Measurements from ENCODE around the gene KRT39.
A peak's percentile ranks its signal among the peaks of the same experiment; 100 is the strongest.

The KRT39 gene

DNA sequence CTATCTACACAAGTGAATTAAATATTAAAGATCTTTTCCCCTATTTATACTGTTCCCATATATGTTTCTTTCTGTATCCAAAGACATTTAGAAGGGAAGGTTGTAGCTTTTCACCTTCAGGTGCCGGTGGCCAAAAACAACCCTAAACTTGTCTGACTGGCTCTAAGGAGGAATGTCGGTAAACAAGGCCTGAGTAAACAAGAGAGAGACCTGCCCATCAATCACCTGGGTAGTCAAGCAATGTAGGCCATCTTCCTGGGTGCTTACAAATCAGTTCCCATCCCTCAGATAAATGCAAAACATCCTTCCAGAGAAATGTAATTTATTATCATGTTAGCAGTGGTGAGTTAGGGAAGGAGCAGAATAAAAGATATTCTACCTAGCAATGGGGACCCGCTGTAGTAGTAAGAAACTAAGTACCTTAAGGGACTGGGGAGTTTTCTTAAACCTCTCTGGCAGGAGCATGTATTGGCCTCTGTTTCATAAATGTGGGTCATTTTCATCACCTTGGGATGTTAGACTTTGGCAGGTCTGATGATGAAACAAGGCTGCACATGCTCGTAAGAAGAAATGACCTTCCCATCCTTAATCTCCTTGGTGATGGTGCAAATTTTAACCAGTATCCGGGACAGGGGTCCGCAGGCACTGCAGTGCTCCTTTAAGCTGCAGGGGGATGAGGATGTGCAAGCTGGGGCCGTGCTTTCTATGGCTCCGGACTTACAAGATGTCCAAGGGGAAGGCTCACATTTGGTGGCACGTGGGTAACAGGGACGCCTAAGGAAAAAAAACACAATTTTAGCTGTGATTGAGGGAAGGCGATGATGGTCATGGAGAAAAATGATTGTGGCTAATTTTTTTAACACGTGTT is 8.4 kb downstream of the KRT39 start:
- peaks cover 4% of the 10 kb centered on the region for H3K4me1 Mint-ChIP-seq
- no peaks in the 10 kb centered on the region for H3K9me3 Mint-ChIP-seq
- no peak overlapping the region for H3K27ac Mint-ChIP-seq
- no peak overlapping the region for H3K4me3 Mint-ChIP-seq
- DNase-seq (ENCODE audit: low spot score in 2 of 2) (no peak), ATAC-seq (no peak)
- H3K36me3 Mint-ChIP-seq = no peaks in the 10 kb centered on the region

DNA sequence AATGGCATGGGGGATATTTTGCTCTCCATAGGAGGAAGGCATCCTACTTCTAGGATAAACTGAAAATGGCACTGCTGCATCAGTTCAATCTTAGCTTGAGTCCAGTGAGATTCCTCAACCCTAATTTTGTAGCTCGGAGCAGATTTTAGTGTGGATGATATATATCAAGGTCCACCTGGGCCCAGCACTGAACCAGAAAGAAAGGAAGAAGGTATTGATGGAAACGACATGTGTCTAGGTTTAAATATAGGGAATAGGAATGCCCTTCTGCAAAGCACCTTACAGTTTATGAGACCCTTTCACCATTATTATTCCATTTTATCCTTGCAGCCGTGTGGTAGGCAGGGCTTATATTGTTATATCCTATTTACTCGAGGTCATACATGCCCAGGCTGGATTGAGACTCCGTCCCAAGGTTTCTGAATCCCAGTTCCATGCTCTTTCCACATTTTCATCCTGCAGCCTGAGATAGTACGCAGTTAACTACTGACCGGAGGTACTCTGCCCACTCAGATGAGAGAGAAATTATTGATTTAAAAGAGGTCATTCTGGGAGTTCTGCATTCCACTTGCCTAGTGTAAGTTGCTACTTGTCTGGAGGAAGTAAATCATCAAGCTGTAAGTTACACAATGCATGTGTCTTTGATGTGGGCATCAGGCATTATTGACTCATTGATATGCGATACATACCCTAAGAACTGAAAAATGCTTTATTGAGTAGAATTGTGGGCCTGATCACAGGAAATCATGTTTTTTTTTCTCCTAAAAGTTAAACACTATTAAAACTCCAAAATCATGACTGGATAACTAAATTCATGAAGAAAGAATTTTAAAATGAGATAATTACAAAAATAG is 10.1 kb downstream of the KRT39 start:
- H3K9me3 Mint-ChIP-seq = no peaks in the 10 kb centered on the region
- DNase-seq (ENCODE audit: low spot score in 2 of 2) (no peak), ATAC-seq (no peak)
- H3K27ac Mint-ChIP-seq = no peak overlapping the region
- H3K4me1 Mint-ChIP-seq = peaks cover 4% of the 10 kb centered on the region
- no peak overlapping the region for H3K4me3 Mint-ChIP-seq
- H3K36me3 Mint-ChIP-seq = no peaks in the 10 kb centered on the region

DNA sequence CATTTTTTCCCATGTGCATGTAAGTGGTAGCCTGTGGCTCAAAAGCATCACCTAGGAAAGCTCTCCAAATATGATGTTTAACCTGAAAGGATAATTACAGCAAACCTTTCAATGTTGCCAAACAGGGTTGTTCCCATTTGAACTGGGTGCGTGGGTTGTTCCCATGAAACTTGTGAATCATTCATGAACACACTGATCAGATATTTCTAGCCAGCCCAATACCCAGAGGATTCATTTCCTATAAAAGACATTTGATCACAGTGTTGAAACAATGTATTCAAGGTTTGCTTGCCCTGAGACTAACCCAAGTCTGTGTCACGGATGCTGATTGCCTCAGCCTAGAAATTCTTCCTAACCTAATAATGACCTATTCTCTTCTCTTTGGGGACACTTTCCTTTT is 12.9 kb downstream of the KRT39 start:
- DNase-seq (ENCODE audit: low spot score in 2 of 2) (no peak), ATAC-seq (no peak)
- Mint-ChIP-seq H3K4me1 (no peaks in the 10 kb centered on the region), H3K36me3 (no peaks in the 10 kb centered on the region), H3K4me3 (no peak overlapping the region), H3K9me3 (no peaks in the 10 kb centered on the region), H3K27ac (no peak overlapping the region)

- Mint-ChIP-seq H3K9me3 (no peaks in the 10 kb centered on the region), H3K36me3 (no peaks in the 10 kb centered on the region), H3K4me3 (no peak overlapping the region), H3K4me1 (no peaks in the 10 kb centered on the region), H3K27ac (no peak overlapping the region)
- no peak for ATAC-seq
- no peak for DNase-seq (ENCODE audit: low spot score in 2 of 2)
These were observed 14.1 kb downstream of the KRT39 start for GRCh38 chr17:40952661-40953060.

- no peak overlapping the region for H3K27ac Mint-ChIP-seq
- no peaks in the 10 kb centered on the region for H3K36me3 Mint-ChIP-seq
- no peak overlapping the region for H3K4me3 Mint-ChIP-seq
- ATAC-seq = no peak
- DNase-seq (ENCODE audit: low spot score in 2 of 2) = no peak
- H3K9me3 Mint-ChIP-seq = no peaks in the 10 kb centered on the region
- H3K4me1 Mint-ChIP-seq = no peaks in the 10 kb centered on the region
These were observed 14.6 kb downstream of the KRT39 start for GRCh38 chr17:40952154-40952553.

GRCh38 chr17:40951011-40951622 is 15.6 kb downstream of the KRT39 start:
- no peaks in the 10 kb centered on the region for H3K9me3 Mint-ChIP-seq
- H3K4me1 Mint-ChIP-seq = no peaks in the 10 kb centered on the region
- H3K4me3 Mint-ChIP-seq = no peak overlapping the region
- no peak overlapping the region for H3K27ac Mint-ChIP-seq
- ATAC-seq (no peak), DNase-seq (ENCODE audit: low spot score in 2 of 2) (no peak)
- no peaks in the 10 kb centered on the region for H3K36me3 Mint-ChIP-seq

GRCh38 chr17:40950176-40950575 is 16.6 kb downstream of the KRT39 start:
- no peaks in the 10 kb centered on the region for H3K36me3 Mint-ChIP-seq
- H3K4me1 Mint-ChIP-seq = no peaks in the 10 kb centered on the region
- no peak overlapping the region for H3K4me3 Mint-ChIP-seq
- no peak for DNase-seq (ENCODE audit: low spot score in 2 of 2)
- no peak for ATAC-seq
- no peaks in the 10 kb centered on the region for H3K9me3 Mint-ChIP-seq
- H3K27ac Mint-ChIP-seq = no peak overlapping the region

DNA sequence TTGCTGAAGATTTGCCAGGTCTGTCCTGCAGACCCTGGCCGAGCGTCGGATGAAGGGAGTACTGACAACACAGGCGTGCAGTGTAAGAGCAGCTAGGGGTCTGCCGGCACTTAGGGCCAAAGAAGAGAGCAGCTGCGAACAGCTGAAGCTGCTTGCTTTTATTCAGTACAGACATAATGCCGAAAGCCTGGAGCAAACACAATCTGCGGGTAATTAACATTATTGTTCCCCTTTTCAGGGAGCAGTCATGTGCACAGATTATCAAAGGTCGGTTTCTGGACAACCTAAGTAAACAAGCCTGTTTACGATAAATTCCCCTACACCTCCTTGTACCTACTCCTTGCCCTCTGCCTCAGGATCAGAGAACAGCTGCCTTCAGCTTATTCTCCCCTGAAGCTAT is 17.3 kb downstream of the KRT39 start:
- Mint-ChIP-seq H3K27ac (no peak overlapping the region), H3K9me3 (no peaks in the 10 kb centered on the region), H3K4me3 (no peak overlapping the region), H3K4me1 (no peaks in the 10 kb centered on the region), H3K36me3 (no peaks in the 10 kb centered on the region)
- no peak for DNase-seq (ENCODE audit: low spot score in 2 of 2)
- no peak for ATAC-seq

- Mint-ChIP-seq H3K4me1 (no peaks in the 10 kb centered on the region), H3K9me3 (no peaks in the 10 kb centered on the region), H3K36me3 (no peaks in the 10 kb centered on the region), H3K27ac (no peak overlapping the region), H3K4me3 (no peak overlapping the region)
- ATAC-seq = no peak
- no peak for DNase-seq (ENCODE audit: low spot score in 2 of 2)
These were observed 18.8 kb downstream of the KRT39 start for GRCh38 chr17:40947929-40948328.

GRCh38 chr17:40945414-40945813 is 21.3 kb downstream of the KRT39 start:
- no peak for DNase-seq (ENCODE audit: low spot score in 2 of 2)
- H3K36me3 Mint-ChIP-seq = no peaks in the 10 kb centered on the region
- ATAC-seq = no peak
- peaks cover 8% of the 10 kb centered on the region for H3K4me1 Mint-ChIP-seq
- H3K4me3 Mint-ChIP-seq = no peak overlapping the region
- no peaks in the 10 kb centered on the region for H3K9me3 Mint-ChIP-seq
- H3K27ac Mint-ChIP-seq = no peak overlapping the region

DNA sequence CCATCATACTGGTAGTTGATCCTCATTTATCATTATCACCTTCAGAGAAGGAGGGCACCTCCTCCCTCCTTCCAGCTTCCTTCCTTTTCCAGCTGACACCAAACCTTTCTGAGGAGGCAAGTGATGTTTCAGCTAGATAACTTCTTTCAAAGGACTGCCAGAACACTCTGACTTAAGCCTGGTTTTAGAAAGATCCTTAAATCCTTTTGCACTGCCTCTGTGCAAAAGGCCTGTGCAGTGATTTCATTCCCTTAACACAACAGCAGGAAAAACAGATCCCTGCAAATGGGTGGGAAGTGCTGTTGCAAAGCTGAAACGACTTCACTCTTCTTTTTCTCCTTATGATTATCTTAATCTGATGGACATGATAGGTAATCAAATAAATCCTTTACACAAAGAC is 22.2 kb downstream of the KRT39 start:
- Mint-ChIP-seq H3K4me1 (peaks cover 8% of the 10 kb centered on the region), H3K4me3 (no peak overlapping the region)
- no peak for ATAC-seq

GRCh38 chr17:40942553-40942952 is 24.2 kb downstream of the KRT39 start:
- no peak for DNase-seq (ENCODE audit: low spot score in 2 of 2)
- H3K4me1 Mint-ChIP-seq = peaks cover 10% of the 10 kb centered on the region
- no peaks in the 10 kb centered on the region for H3K36me3 Mint-ChIP-seq
- no peak for ATAC-seq
- H3K4me3 Mint-ChIP-seq = no peak overlapping the region
- no peak overlapping the region for H3K27ac Mint-ChIP-seq
- H3K9me3 Mint-ChIP-seq = no peaks in the 10 kb centered on the region

More for the DNA sequence above, 22.2 kb downstream of the KRT39 start:
- Mint-ChIP-seq H3K27ac (no peak overlapping the region), H3K9me3 (no peaks in the 10 kb centered on the region), H3K36me3 (no peaks in the 10 kb centered on the region)
- no peak for DNase-seq (ENCODE audit: low spot score in 2 of 2)

- H3K4me1 Mint-ChIP-seq = peaks cover 20% of the 10 kb centered on the region
These were observed 26.5 kb downstream of the KRT39 start for GRCh38 chr17:40940266-40940665.

GRCh38 chr17:40938981-40939380 is 27.8 kb downstream of the KRT39 start:
- ATAC-seq (no peak), DNase-seq (ENCODE audit: low spot score in 2 of 2) (no peak)
- Mint-ChIP-seq H3K36me3 (no peaks in the 10 kb centered on the region), H3K4me3 (no peak overlapping the region), H3K27ac (no peak overlapping the region), H3K4me1 (peaks cover 20% of the 10 kb centered on the region), H3K9me3 (no peaks in the 10 kb centered on the region)

More at GRCh38 chr17:40940266-40940665, 26.5 kb downstream of the KRT39 start:
- H3K36me3 Mint-ChIP-seq = no peaks in the 10 kb centered on the region
- no peak overlapping the region for H3K27ac Mint-ChIP-seq
- DNase-seq (ENCODE audit: low spot score in 2 of 2) = no peak
- ATAC-seq = no peak
- H3K9me3 Mint-ChIP-seq = no peaks in the 10 kb centered on the region
- no peak overlapping the region for H3K4me3 Mint-ChIP-seq

DNA sequence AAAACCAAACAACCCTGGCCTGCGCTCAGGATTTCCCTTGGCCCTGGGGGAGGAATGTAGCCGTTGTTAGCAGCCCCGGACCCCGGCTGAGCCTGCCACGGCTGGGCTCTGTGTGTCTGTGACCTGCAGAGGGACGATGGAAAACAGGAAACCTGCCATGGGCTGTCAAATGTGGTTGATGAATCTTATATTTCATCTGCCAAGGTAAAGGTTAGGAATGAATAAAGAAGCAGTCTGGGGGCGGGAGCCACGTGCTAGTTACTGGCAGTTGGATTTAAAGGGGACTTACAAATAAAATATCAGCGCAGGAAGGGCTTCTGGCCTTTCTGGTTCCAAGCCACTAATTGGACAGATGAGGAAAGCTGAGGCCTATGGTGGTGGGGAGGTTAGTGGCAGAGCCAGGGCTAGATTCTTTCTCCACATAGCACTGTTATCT is 29.3 kb downstream of the KRT39 start, which contains the start of gene KRT23:
KRT23 (minus strand) TSS at position 263 of the 436 bp plus-strand sequence. CDS start 1,043 bp downstream, outside the sequence.
- no peak within 1 kb of the TSS for H3K4me3 Mint-ChIP-seq
- DNase-seq (ENCODE audit: low spot score in 2 of 2) = no peak
- no peaks in the 10 kb centered on the region for H3K36me3 Mint-ChIP-seq
- peak; percentile 47 for ATAC-seq
- peak within 1 kb of the TSS; percentile 46 for H3K27ac Mint-ChIP-seq
- H3K9me3 Mint-ChIP-seq = no peaks in the 10 kb centered on the region
- peaks cover 15% of the 10 kb centered on the region for H3K4me1 Mint-ChIP-seq

All from stimulated activated effector memory CD8-positive, alpha-beta T cell treated with anti-CD3 and anti-CD28 coated beads, Interleukin-12 subunit alpha, Interleukin-12 subunit beta, amount 100 ng/mL, for 72 hours (primary cell).